Immature natural killer cell (primary cell): ENCODE measurements around the gene C18orf54. TPM values are rescaled to one million over a fixed set of nuclear protein-coding genes. Genes with fewer than 3 reads are reported as not detected.
"Not testable (repeated sequence)": the region's sequence is repeated elsewhere in the genome, so short reads cannot be mapped to it uniquely, and the experiment has no call there.

ENCODE experiments used
- DNase-seq, 3 donors: peaks; one replicate each; pipeline ENCODE4 v3.0.0; 2022; ENCODE audit warnings: mixed read lengths in 1 of 3
- H3K27ac Mint-ChIP-seq, 6 donors: one replicate each; pipeline ENCODE4 v1.8.0; 2020; ENCODE audit warnings: mixed read lengths in 6 of 6, mild to moderate bottlenecking in 5 of 6, inconsistent platforms in 4 of 6, moderate library complexity in 3 of 6
- H3K27me3 Mint-ChIP-seq, 3 donors: one replicate each; pipeline ENCODE4 v1.8.0; 2020 to 2021; ENCODE audit warnings: low read depth in 3 of 3, mild to moderate bottlenecking in 3 of 3, mixed read lengths in 3 of 3, moderate library complexity in 3 of 3, inconsistent platforms in 1 of 3
- H3K36me3 Mint-ChIP-seq, 3 donors: one replicate each; pipeline ENCODE4 v1.8.0; 2020; ENCODE audit warnings: mixed read lengths in 3 of 3, inconsistent platforms in 2 of 3, mild to moderate bottlenecking in 2 of 3
- H3K4me1 Mint-ChIP-seq, 2 donors: one replicate each; pipeline ENCODE4 v1.8.0; 2020; ENCODE audit warnings: inconsistent platforms in 2 of 2, mild to moderate bottlenecking in 2 of 2, mixed read lengths in 2 of 2, moderate library complexity in 1 of 2
- H3K4me3 Mint-ChIP-seq, 5 donors: one replicate each; pipeline ENCODE4 v1.8.0; 2020; ENCODE audit warnings: mild to moderate bottlenecking in 5 of 5, mixed read lengths in 5 of 5, inconsistent platforms in 3 of 5, moderate library complexity in 3 of 5
- H3K9me3 Mint-ChIP-seq, 6 donors: one replicate each; pipeline ENCODE4 v1.8.0; 2020; ENCODE audit warnings: mild to moderate bottlenecking in 6 of 6, mixed read lengths in 6 of 6, inconsistent platforms in 4 of 6, moderate library complexity in 3 of 6
- polyA plus RNA-seq, 3 donors: library from polyadenylated mRNA; unstranded; fragments of 300-500 nt; fragmentation: Illumina TruSeq; gene quantifications; one replicate each; pipeline ENCODE4 v1.2.3, GENCODE V29; 2021

The C18orf54 gene
- 1 to 10 TPM in 1 of 3 donors, under 1 TPM in 1, not detected in 1; 0.20 to 1.1 TPM for polyA plus RNA-seq

GRCh38 chr18:54357660-54358494 lies at the start of gene C18orf54, which contains the start of gene STARD6:
C18orf54 (plus strand) TSS chr18:54357906; CDS start chr18:54360573, 2,667 bp downstream.
STARD6 (minus strand) TSS chr18:54357858; CDS start chr18:54354573, 3,285 bp downstream.
- Mint-ChIP-seq H3K27me3 (peaks cover 7 to 18% (median 16%) of the 10 kb centered on the region in 3 donors), H3K4me3 (peak within 1 kb of the TSS; percentile 92 to 100 (median 97)), H3K4me1 (peaks cover 20 to 29% of the 10 kb centered on the region in 2 donors), H3K36me3 (peaks cover 3 to 6% (median 3%) of the 10 kb centered on the region in 3 donors), H3K27ac (peak within 1 kb of the TSS; percentile 88 to 96 (median 92)), H3K9me3 (no peaks in the 10 kb centered on the region)
- peak; percentile 93 for DNase-seq

DNA sequence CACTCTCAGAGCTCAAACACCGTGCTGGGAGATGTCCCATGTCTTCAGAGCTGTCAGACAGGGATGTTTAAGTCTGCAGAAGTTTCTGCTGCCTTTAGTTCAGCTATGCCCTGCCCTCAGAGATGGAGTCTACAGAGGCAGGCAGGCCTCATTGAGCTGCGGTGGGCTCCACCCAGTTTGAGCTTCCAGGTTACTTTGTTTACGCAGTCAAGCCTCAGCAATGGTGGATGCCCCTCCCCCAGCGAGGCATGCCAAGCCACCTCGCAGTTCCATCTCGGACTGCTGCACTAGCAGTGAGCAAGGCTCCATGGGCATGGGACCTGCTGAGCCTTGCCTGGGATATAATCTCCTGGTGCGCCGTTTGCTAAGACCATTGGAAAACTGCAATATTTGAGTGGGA lies 48.1 kb upstream of the C18orf54 start:
- H3K9me3 Mint-ChIP-seq, H3K27ac Mint-ChIP-seq, H3K36me3 Mint-ChIP-seq, DNase-seq, H3K4me1 Mint-ChIP-seq, H3K4me3 Mint-ChIP-seq: not testable (repeated sequence)
- H3K27me3 Mint-ChIP-seq = peaks cover 7 to 20% (median 16%) of the 10 kb centered on the region in 3 donors

GRCh38 chr18:54316071-54316820 lies 41.5 kb upstream of the C18orf54 start:
- peaks cover 0 to 1% (median 0%) of the 10 kb centered on the region in 6 donors for H3K9me3 Mint-ChIP-seq
- no peak overlapping the region for H3K27ac Mint-ChIP-seq
- no peak for DNase-seq
- H3K27me3 Mint-ChIP-seq = peaks cover 5 to 9% (median 9%) of the 10 kb centered on the region in 3 donors
- H3K4me3 Mint-ChIP-seq = no peak overlapping the region
- H3K36me3 Mint-ChIP-seq = peaks cover 0 to 3% (median 0%) of the 10 kb centered on the region in 3 donors
- H3K4me1 Mint-ChIP-seq = no peaks in the 10 kb centered on the region

GRCh38 chr18:54323561-54323960 lies 34.1 kb upstream of the C18orf54 start:
- no peak overlapping the region for H3K27ac Mint-ChIP-seq
- H3K4me3 Mint-ChIP-seq = no peak overlapping the region
- DNase-seq = no peak
- H3K9me3 Mint-ChIP-seq = no peaks in the 10 kb centered on the region
- peaks cover 0 to 4% (median 0%) of the 10 kb centered on the region in 3 donors for H3K27me3 Mint-ChIP-seq
- H3K4me1 Mint-ChIP-seq = no peaks in the 10 kb centered on the region
- no peaks in the 10 kb centered on the region for H3K36me3 Mint-ChIP-seq

DNA sequence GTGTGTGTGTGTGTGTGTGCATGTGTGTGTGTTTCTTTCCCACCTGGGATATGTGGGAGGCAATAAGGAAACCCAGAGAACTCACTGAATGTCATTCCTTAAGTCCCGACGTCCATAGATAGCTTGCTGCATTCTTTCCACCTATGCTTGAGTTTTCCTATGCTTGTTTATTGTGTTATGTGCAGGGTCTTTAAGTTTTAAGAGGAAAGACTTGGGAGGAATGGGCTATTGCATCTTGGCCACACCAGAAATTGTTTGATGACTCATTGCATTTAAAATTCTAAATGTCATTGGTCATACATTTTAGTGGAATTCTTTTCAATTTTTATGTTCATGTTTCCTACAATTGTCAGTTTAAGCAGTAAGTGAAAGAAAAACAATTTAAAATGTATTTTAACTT lies 33.7 kb upstream of the C18orf54 start:
- no peaks in the 10 kb centered on the region for H3K36me3 Mint-ChIP-seq
- H3K27me3 Mint-ChIP-seq = peaks cover 0 to 3% (median 2%) of the 10 kb centered on the region in 3 donors
- no peaks in the 10 kb centered on the region for H3K9me3 Mint-ChIP-seq
- H3K4me3 Mint-ChIP-seq = no peak overlapping the region
- H3K4me1 Mint-ChIP-seq = no peaks in the 10 kb centered on the region
- no peak for DNase-seq
- H3K27ac Mint-ChIP-seq = no peak overlapping the region

DNA sequence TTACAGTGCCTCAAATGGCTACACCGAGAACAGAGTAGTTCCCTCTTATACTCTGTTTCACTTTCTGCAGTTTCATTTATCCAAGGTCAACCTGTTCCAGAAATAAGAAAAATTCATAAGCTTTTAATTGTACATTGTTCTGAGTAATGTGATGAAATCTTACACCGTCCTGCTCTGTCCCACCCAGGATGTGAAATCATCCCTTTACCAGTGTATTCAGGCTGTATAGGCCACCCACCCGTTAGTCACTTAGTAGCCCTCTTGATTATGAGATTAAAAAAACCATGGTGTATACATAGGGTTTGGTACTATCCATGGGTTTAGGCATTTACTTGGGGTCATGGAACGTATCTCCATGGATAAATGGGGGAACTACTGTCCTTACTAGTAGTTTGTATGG lies 29.9 kb upstream of the C18orf54 start:
- DNase-seq = no peak
- Mint-ChIP-seq H3K27me3 (peaks cover 0 to 5% (median 0%) of the 10 kb centered on the region in 3 donors), H3K4me1 (no peaks in the 10 kb centered on the region), H3K36me3 (no peaks in the 10 kb centered on the region), H3K27ac (no peak overlapping the region), H3K4me3 (no peak overlapping the region), H3K9me3 (no peaks in the 10 kb centered on the region)

DNA sequence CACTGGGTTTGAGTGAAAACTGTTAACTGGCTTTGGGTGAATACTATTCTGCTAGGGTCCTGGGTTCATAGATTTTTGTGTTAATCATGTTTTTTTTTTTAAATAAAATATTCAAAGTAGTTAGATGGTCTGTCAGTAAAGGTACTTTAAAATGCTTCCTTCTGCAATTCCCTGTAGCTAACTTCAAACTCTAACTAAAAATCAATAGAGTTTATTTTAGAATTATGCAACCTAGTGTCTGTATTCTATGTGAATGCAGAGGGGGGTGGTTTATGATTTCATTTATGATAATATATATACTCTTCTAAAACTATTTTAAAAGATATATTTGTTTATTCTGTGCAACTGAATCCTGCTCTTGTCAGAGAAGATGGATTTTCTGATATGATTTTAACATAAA lies 27.9 kb upstream of the C18orf54 start:
- H3K27ac Mint-ChIP-seq = no peak overlapping the region
- H3K4me3 Mint-ChIP-seq = no peak overlapping the region
- H3K27me3 Mint-ChIP-seq = peaks cover 0 to 5% (median 0%) of the 10 kb centered on the region in 3 donors
- H3K9me3 Mint-ChIP-seq = no peaks in the 10 kb centered on the region
- H3K4me1 Mint-ChIP-seq = no peaks in the 10 kb centered on the region
- no peaks in the 10 kb centered on the region for H3K36me3 Mint-ChIP-seq
- DNase-seq = no peak

- H3K4me1 Mint-ChIP-seq = no peaks in the 10 kb centered on the region
- no peaks in the 10 kb centered on the region for H3K9me3 Mint-ChIP-seq
- DNase-seq = no peak
- H3K27me3 Mint-ChIP-seq = peaks cover 0 to 5% (median 0%) of the 10 kb centered on the region in 3 donors
- H3K4me3 Mint-ChIP-seq = no peak overlapping the region
- H3K27ac Mint-ChIP-seq = no peak overlapping the region
- H3K36me3 Mint-ChIP-seq = no peaks in the 10 kb centered on the region
These were observed 26.7 kb upstream of the C18orf54 start for GRCh38 chr18:54330768-54331548.

DNA sequence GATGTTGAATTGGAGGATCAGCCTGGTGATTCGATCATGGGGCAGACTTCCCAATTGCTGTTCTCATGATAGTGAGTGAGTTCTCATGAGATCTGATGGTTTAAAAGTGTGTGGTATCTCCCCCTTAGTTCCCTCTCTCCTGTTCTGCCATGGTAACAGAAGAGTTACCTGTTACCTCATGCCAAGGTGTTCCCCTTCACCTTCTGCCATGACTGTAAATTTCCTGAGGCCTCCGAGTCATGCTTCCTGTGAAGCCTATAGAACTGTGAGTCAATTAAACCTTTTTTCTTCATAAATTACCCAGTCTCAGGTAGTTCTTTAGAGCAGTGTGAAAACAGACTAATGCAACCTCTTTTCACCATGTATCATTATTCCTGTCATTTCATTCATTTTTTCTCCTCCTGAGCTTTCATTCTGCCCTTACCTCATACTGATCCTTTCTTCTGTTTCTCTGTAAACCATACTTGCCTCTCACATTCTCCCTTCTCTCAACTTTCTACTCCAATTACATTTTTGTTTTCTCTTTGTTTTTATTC lies 22.0 kb upstream of the C18orf54 start:
- Mint-ChIP-seq H3K36me3 (no peaks in the 10 kb centered on the region), H3K27ac (no peak overlapping the region), H3K9me3 (peaks cover 0 to 1% (median 0%) of the 10 kb centered on the region in 6 donors), H3K27me3 (peaks cover 0 to 8% (median 3%) of the 10 kb centered on the region in 3 donors), H3K4me1 (no peaks in the 10 kb centered on the region), H3K4me3 (no peak overlapping the region)
- no peak for DNase-seq

GRCh38 chr18:54338230-54338629 lies 19.5 kb upstream of the C18orf54 start:
- Mint-ChIP-seq H3K27me3 (peaks cover 0 to 8% (median 3%) of the 10 kb centered on the region in 3 donors), H3K36me3 (no peaks in the 10 kb centered on the region), H3K4me3 (no peak overlapping the region), H3K9me3 (peaks cover 0 to 1% (median 0%) of the 10 kb centered on the region in 6 donors), H3K27ac (no peak overlapping the region), H3K4me1 (no peaks in the 10 kb centered on the region)
- no peak for DNase-seq

DNA sequence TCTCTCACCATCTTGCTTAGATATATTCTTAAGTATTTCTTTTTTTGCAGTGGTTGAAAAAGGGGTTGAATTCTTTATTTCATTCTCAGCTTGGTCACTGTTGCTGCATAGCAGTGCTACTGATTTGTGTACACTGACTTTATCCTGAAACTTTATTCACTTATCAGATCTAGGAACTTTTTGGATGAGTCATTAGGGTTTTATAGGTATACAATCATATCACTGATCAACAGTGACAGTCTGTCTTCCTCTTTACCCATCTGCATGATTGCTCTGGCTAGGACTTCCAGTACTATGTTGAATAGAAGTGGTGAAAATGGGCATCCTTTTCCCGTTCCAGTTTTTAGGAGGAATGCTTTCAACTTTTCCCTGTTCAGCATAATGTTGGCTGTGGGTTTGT lies 6.5 kb upstream of the C18orf54 start:
- no peak for DNase-seq
- H3K27ac Mint-ChIP-seq = no peak overlapping the region
- H3K4me1 Mint-ChIP-seq = no peaks in the 10 kb centered on the region
- H3K4me3 Mint-ChIP-seq = no peak overlapping the region
- peaks cover 0 to 2% (median 0%) of the 10 kb centered on the region in 6 donors for H3K9me3 Mint-ChIP-seq
- no peaks in the 10 kb centered on the region for H3K36me3 Mint-ChIP-seq
- H3K27me3 Mint-ChIP-seq = peaks cover 2 to 3% (median 2%) of the 10 kb centered on the region in 3 donors

DNA sequence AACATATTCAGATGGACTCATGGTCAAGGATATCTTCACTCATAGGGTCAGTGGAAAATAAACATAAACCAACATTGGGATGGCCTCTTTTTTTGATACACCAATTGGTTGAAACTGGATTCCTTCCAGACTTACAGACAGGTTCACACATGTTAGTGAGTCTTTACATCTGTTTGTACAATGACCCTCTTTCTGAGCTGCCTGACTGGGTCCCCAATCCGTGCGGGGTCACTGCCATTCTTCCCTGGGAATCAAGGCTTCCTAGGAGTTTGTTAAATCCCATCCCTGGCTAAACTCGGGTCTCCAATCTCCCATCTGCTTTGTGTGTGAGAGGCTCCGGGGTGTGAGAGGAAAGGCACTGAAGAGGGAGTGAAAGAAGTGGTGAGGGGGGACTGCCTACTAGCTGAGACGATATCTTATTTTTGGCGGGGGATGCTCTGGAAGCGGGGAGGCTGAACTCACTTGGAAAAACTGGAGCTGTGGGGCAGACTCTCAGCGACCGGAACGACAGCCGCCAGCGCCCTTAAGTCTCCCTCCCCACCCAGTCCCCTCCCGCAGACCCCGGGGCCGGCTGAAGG lies 535 bp upstream of the C18orf54 start:
- Mint-ChIP-seq H3K27ac (peak overlapping the region; percentile 83 to 96 (median 90)), H3K4me1 (peaks cover 20 to 29% of the 10 kb centered on the region in 2 donors), H3K27me3 (peaks cover 7 to 18% (median 16%) of the 10 kb centered on the region in 3 donors), H3K4me3 (peak overlapping the region; percentile 92 to 100 (median 97)), H3K36me3 (peaks cover 0 to 3% (median 3%) of the 10 kb centered on the region in 3 donors), H3K9me3 (no peaks in the 10 kb centered on the region)
- no peak for DNase-seq
